WTC11 (cell line): Measurements from ENCODE around the gene CARMIL3. TPM values are rescaled to one million over a fixed set of nuclear protein-coding genes. Genes with fewer than 3 reads are reported as not detected.

ENCODE experiments used
- ATAC-seq: fragments of 200-7000 bp; cut with Tn5 transposase; 2 replicates; pipeline ENCODE4 v1.10.0; 2021; ENCODE audit warnings: mild to moderate bottlenecking, moderate library complexity
- CTCF ChIA-PET: fragments of 300-600 bp; sonication (Branson Sonifier 250); formaldehyde crosslinking; loops from one replicate; lab custom pipeline; 2021; ENCODE audit warnings: antibody characterized with exemption; lab: Charles Lee
- POLR2A ChIA-PET: fragments of 350-600 bp; sonication (Branson Sonifier 250); formaldehyde crosslinking; loops from one replicate; lab custom pipeline; 2021; ENCODE audit warnings: antibody characterized with exemption; lab: Charles Lee
- DNase-seq: peaks from one replicate; pipeline ENCODE4 v3.0.0; 2021; ENCODE audit warnings: low spot score
- H3K27ac Mint-ChIP-seq: 2 replicates; pipeline ENCODE4 v1.8.0; 2021; ENCODE audit warnings: mixed read lengths
- H3K27me3 Mint-ChIP-seq: 2 replicates; pipeline ENCODE4 v1.8.0; 2021; ENCODE audit warnings: low read depth, mild to moderate bottlenecking, moderate library complexity, mixed read lengths
- H3K36me3 Mint-ChIP-seq: 2 replicates; pipeline ENCODE4 v1.8.0; 2021; ENCODE audit warnings: mixed read lengths
- H3K4me1 Mint-ChIP-seq: 2 replicates; pipeline ENCODE4 v1.8.0; 2022; ENCODE audit warnings: mixed read lengths
- H3K4me3 Mint-ChIP-seq: 2 replicates; pipeline ENCODE4 v1.8.0; 2021; ENCODE audit warnings: mild to moderate bottlenecking, moderate library complexity, mixed read lengths
- H3K9me3 Mint-ChIP-seq: 2 replicates; pipeline ENCODE4 v1.8.0; 2021; ENCODE audit warnings: mixed read lengths
- ATF1 ChIP-seq: sonication (generic); formaldehyde crosslinking; IDR thresholded peaks from 2 replicates; pipeline ENCODE4 v1.8.1; 2023; ENCODE audit warnings: mild to moderate bottlenecking, moderate library complexity, missing genetic modification reagents
- FOXJ3 ChIP-seq: sonication (generic); formaldehyde crosslinking; IDR thresholded peaks from 2 replicates; pipeline ENCODE4 v1.9.0; 2021; ENCODE audit warnings: missing genetic modification reagents, mild to moderate bottlenecking, borderline replicate concordance
- FOXP1 ChIP-seq: sonication (generic); formaldehyde crosslinking; IDR thresholded peaks from 2 replicates; pipeline ENCODE4 v1.8.0; 2022; ENCODE audit warnings: missing genetic modification reagents, mild to moderate bottlenecking, moderate library complexity, borderline replicate concordance
- GTF2I ChIP-seq: fragments of 250-450 bp; sonication (Bioruptor Pico); conservative IDR thresholded peaks from 2 replicates; pipeline ENCODE4 v1.4.0; 2021; ENCODE audit warnings: mild to moderate bottlenecking
- HMGXB4 ChIP-seq: sonication (generic); formaldehyde crosslinking; IDR thresholded peaks from 2 replicates; pipeline ENCODE4 v1.8.1; 2023; ENCODE audit warnings: mild to moderate bottlenecking, moderate library complexity, missing genetic modification reagents
- IRF1 ChIP-seq: sonication (generic); formaldehyde crosslinking; IDR thresholded peaks from 2 replicates; pipeline ENCODE4 v1.8.0; 2023; ENCODE audit warnings: missing genetic modification reagents
- IRF2 ChIP-seq: sonication (generic); formaldehyde crosslinking; IDR thresholded peaks from 2 replicates; pipeline ENCODE4 v1.8.0; 2022; ENCODE audit warnings: low read depth, missing genetic modification reagents, borderline replicate concordance
- JAZF1 ChIP-seq: fragments of 250-450 bp; sonication (Bioruptor Pico); IDR thresholded peaks from 2 replicates; pipeline ENCODE4 v1.9.0; 2021; ENCODE audit warnings: moderate library complexity, mild to moderate bottlenecking, inconsistent platforms
- JUN ChIP-seq: sonication (generic); formaldehyde crosslinking; IDR thresholded peaks from 2 replicates; pipeline ENCODE4 v1.8.0; 2023; ENCODE audit warnings: mild to moderate bottlenecking, missing genetic modification reagents
- MXD4 ChIP-seq: fragments of 250-450 bp; sonication (Bioruptor Pico); IDR thresholded peaks from 2 replicates; pipeline ENCODE4 v1.8.0; 2021; ENCODE audit warnings: mild to moderate bottlenecking, moderate library complexity, borderline replicate concordance
- NFYB ChIP-seq: sonication (generic); formaldehyde crosslinking; conservative IDR thresholded peaks from 2 replicates; pipeline ENCODE4 v1.8.0; 2022; ENCODE audit warnings: low read depth, missing genetic modification reagents
- SMAD4 ChIP-seq: sonication (generic); formaldehyde crosslinking; IDR thresholded peaks from 2 replicates; pipeline ENCODE4 v1.8.0; 2022; ENCODE audit warnings: mild to moderate bottlenecking, missing genetic modification reagents
- STAT6 ChIP-seq: sonication (generic); formaldehyde crosslinking; conservative IDR thresholded peaks from 2 replicates; pipeline ENCODE4 v1.8.1; 2023; ENCODE audit warnings: mild to moderate bottlenecking, low read depth, missing genetic modification reagents, moderate library complexity
- TEAD1 ChIP-seq: sonication (generic); formaldehyde crosslinking; IDR thresholded peaks from 2 replicates; pipeline ENCODE4 v1.8.0; 2022; ENCODE audit warnings: mild to moderate bottlenecking, missing genetic modification reagents
- TP53 ChIP-seq: sonication (generic); formaldehyde crosslinking; IDR thresholded peaks from 2 replicates; pipeline ENCODE4 v1.8.1; 2023; ENCODE audit warnings: mild to moderate bottlenecking, missing genetic modification reagents
- USF2 ChIP-seq: sonication (generic); formaldehyde crosslinking; IDR thresholded peaks from 2 replicates; pipeline ENCODE4 v1.8.1; 2023; ENCODE audit warnings: mild to moderate bottlenecking, missing genetic modification reagents, moderate library complexity
- ZBTB43 ChIP-seq: sonication (generic); formaldehyde crosslinking; IDR thresholded peaks from 2 replicates; pipeline ENCODE4 v1.8.1; 2023; ENCODE audit warnings: mild to moderate bottlenecking, missing genetic modification reagents
- ZNF219 ChIP-seq: sonication (generic); formaldehyde crosslinking; IDR thresholded peaks from 2 replicates; pipeline ENCODE4 v1.8.0; 2023; ENCODE audit warnings: missing genetic modification reagents, mild to moderate bottlenecking, borderline replicate concordance
- ZNF232 ChIP-seq: sonication (generic); formaldehyde crosslinking; IDR thresholded peaks from 2 replicates; pipeline ENCODE4 v1.8.0; 2022; ENCODE audit warnings: mild to moderate bottlenecking, missing genetic modification reagents
- ZNF396 ChIP-seq: fragments of 250-450 bp; sonication (Bioruptor Pico); IDR thresholded peaks from 2 replicates; pipeline ENCODE4 v1.8.0; 2021; ENCODE audit warnings: mild to moderate bottlenecking, moderate library complexity, borderline replicate concordance
- ZNF671 ChIP-seq: fragments of 250-450 bp; sonication (Bioruptor Pico); IDR thresholded peaks from 2 replicates; pipeline ENCODE4 v1.8.0; 2021; ENCODE audit warnings: mild to moderate bottlenecking
- total RNA-seq: library from RNA; stranded (reverse); gene quantifications from 3 replicates; pipeline ENCODE4 v1.2.3, GENCODE V29; 2021

Gene CARMIL3
- total RNA-seq, 1 experiment from 2014 or later: 13.0 TPM

GRCh38 chr14:24080888-24081738 is 29.3 kb downstream of the CARMIL3 start (continued):
- 0 out of 2 replicates have a peak, but pooled peaks have one; percentile 40 for TF ChIP-seq ZBTB43 (CRISPR knock-in tag)
- TF ChIP-seq HMGXB4 (CRISPR knock-in tag): no peak

GRCh38 chr14:24081739-24082211 is 30.0 kb downstream of the CARMIL3 start:
- DNase-seq: no peak
- Mint-ChIP-seq H3K27ac (no peak overlapping the region; the same call in 1 of the 2 replicates), H3K4me1 (peaks cover 27% of the 10 kb centered on the region)
- peak; percentile 7 for ATAC-seq
- TF ChIP-seq ATF1 (CRISPR knock-in tag) (no peak), ZNF219 (no peak), MXD4 (CRISPR knock-in tag) (no peak)
- TF ChIP-seq, all 79 proteins: peak for 0
- ChIA-PET POLR2A (interaction anchor here (0.6 to 4.4 kb wide), 7 partner anchors 9 to 614 kb away, joined by 3 to 67 read pairs (median 6); partner anchors contain the start of genes DCAF11, NRL, PCK2 and PSME2), CTCF (interaction anchor here (0.6 to 5.2 kb wide), 14 partner anchors 7 to 527 kb away, joined by 3 to 101 read pairs (median 8); partner anchors contain the start of genes CARMIL3, DCAF11, IRF9 and NRL)
- Mint-ChIP-seq H3K4me3 (peak overlapping the region; percentile 79), H3K9me3 (no peaks in the 10 kb centered on the region), H3K27me3 (peaks cover 26% of the 10 kb centered on the region), H3K36me3 (no peaks in the 10 kb centered on the region)

- ATAC-seq: no peak
- DNase-seq: no peak
- TF ChIP-seq JAZF1 (CRISPR knock-in tag) (no peak), SMAD4 (CRISPR knock-in tag) (no peak), IRF1 (CRISPR knock-in tag) (no peak), FOXJ3 (no peak), ZNF232 (no peak)
- Mint-ChIP-seq H3K27me3 (peaks cover 26% of the 10 kb centered on the region), H3K4me3 (peak overlapping the region; percentile 79), H3K9me3 (no peaks in the 10 kb centered on the region), H3K36me3 (no peaks in the 10 kb centered on the region), H3K27ac (no peak overlapping the region), H3K4me1 (peaks cover 27% of the 10 kb centered on the region)
- CTCF ChIA-PET: interaction anchor here (0.6 to 5.2 kb wide), 6 partner anchors 8 to 89 kb away, joined by 3 to 101 read pairs (median 44); partner anchors contain the start of genes DCAF11 and PCK2
- POLR2A ChIA-PET: interaction anchor here (0.6 to 4.4 kb wide), 3 partner anchors 10 to 615 kb away, joined by 5 to 67 read pairs (median 9); partner anchors contain the start of genes PCK2 and PSME2
Measured at GRCh38 chr14:24082411-24083080, 30.7 kb downstream of the CARMIL3 start.

GRCh38 chr14:24083462-24083861 is 31.7 kb downstream of the CARMIL3 start:
- no peak overlapping the region for H3K27ac Mint-ChIP-seq
- ChIA-PET POLR2A (interaction anchor here (2.9 to 4.4 kb wide), 2 partner anchors 9 to 63 kb away, joined by 9 to 67 read pairs; partner anchors contain the start of genes PCK2 and PSME2), CTCF (no interaction called here)
- no peak overlapping the region for H3K4me3 Mint-ChIP-seq
- DNase-seq (no peak), ATAC-seq (no peak)
- H3K36me3 Mint-ChIP-seq: no peaks in the 10 kb centered on the region
- H3K27me3 Mint-ChIP-seq: peaks cover 26% of the 10 kb centered on the region
- peaks cover 27% of the 10 kb centered on the region for H3K4me1 Mint-ChIP-seq
- no peaks in the 10 kb centered on the region for H3K9me3 Mint-ChIP-seq
- TF ChIP-seq GTF2I: no peak
- TF ChIP-seq JUN (CRISPR knock-in tag): no peak
- no peak for TF ChIP-seq TP53 (CRISPR knock-in tag)
- no peak for TF ChIP-seq TEAD1 (CRISPR knock-in tag)
- no peak for TF ChIP-seq ZNF671 (CRISPR knock-in tag)
- no peak for TF ChIP-seq FOXP1 (CRISPR knock-in tag)
- no peak for TF ChIP-seq ZNF396 (CRISPR knock-in tag)
- TF ChIP-seq NFYB (CRISPR knock-in tag): no peak
- no peak for TF ChIP-seq STAT6
- no peak for TF ChIP-seq IRF2 (CRISPR knock-in tag)
- no peak for TF ChIP-seq USF2 (CRISPR knock-in tag)
